Measurements from ENCODE around the gene MPDU1. TPM values are rescaled to one million over a fixed set of nuclear protein-coding genes. Genes with fewer than 3 reads are reported as not detected.

MPDU1 gene
- total RNA-seq, 2 experiments from 2014 or later, result 21.3 to 34.5 TPM

DNA sequence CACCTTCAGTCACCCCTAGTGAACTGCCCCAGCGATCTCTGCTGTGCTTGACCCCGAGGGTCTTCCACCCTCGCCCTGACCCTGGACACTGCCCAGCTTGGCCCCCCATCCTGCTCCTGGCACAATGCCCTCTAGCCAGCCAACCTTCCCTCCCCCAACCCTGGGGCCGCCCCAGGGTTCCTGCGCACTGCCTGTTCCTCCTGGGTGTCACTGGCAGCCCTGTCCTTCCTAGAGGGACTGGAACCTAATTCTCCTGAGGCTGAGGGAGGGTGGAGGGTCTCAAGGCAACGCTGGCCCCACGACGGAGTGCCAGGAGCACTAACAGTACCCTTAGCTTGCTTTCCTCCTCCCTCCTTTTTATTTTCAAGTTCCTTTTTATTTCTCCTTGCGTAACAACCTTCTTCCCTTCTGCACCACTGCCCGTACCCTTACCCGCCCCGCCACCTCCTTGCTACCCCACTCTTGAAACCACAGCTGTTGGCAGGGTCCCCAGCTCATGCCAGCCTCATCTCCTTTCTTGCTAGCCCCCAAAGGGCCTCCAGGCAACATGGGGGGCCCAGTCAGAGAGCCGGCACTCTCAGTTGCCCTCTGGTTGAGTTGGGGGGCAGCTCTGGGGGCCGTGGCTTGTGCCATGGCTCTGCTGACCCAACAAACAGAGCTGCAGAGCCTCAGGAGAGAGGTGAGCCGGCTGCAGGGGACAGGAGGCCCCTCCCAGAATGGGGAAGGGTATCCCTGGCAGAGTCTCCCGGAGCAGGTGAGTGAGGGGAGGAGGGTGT is 24.9 kb upstream of the MPDU1 start, which contains the start of gene TNFSF13:
Gene TNFSF13, plus strand, starts transcription at position 207 of the 776 bp plus-strand sequence. Its CDS starts 290 bp downstream, at position 497.
- Histone ChIP-seq H3K36me3 (ENCODE audit: insufficient read depth, low read length) (peaks cover 6% of the 10 kb centered on the region; the same call in 1 of the 2 replicates), H3K79me2 (ENCODE audit: insufficient read depth, low read depth, low read length) (peaks cover 19% of the 10 kb centered on the region; the same call in 1 of the 2 replicates), H3K9me3 (ENCODE audit: low read length) (no peaks in the 10 kb centered on the region), H3K9me2 (ENCODE audit: insufficient read depth, low read length) (no peaks in the 10 kb centered on the region), H3K27ac (ENCODE audit: low read depth, low read length, poor library complexity, severe bottlenecking) (no peak within 1 kb of the TSS), H3K4me3 (ENCODE audit: low read depth, low read length, poor library complexity, severe bottlenecking) (no peak within 1 kb of the TSS), H3K4me2 (ENCODE audit: low read length) (peak within 1 kb of the TSS; percentile 74), H4K20me1 (ENCODE audit: insufficient read depth, low read length) (no peaks in the 10 kb centered on the region), H2AFZ (ENCODE audit: low read length) (peak within 1 kb of the TSS; percentile 12; the same call in 1 of the 2 replicates), H3K4me1 (ENCODE audit: insufficient read depth, low read length, poor library complexity, severe bottlenecking) (peaks cover 40% of the 10 kb centered on the region)
- no TSS peak for BruUV-seq (replicated peaks)
- no peak for DNase-seq (ENCODE audit: low spot score)
- POLR2A ChIA-PET, result interaction anchor here (0.7 to 0.9 kb wide), 2 partner anchors 33 to 189 kb away, joined by 3 read pairs; no protein-coding TSS in a partner anchor
- TF ChIP-seq, protein P1, sequence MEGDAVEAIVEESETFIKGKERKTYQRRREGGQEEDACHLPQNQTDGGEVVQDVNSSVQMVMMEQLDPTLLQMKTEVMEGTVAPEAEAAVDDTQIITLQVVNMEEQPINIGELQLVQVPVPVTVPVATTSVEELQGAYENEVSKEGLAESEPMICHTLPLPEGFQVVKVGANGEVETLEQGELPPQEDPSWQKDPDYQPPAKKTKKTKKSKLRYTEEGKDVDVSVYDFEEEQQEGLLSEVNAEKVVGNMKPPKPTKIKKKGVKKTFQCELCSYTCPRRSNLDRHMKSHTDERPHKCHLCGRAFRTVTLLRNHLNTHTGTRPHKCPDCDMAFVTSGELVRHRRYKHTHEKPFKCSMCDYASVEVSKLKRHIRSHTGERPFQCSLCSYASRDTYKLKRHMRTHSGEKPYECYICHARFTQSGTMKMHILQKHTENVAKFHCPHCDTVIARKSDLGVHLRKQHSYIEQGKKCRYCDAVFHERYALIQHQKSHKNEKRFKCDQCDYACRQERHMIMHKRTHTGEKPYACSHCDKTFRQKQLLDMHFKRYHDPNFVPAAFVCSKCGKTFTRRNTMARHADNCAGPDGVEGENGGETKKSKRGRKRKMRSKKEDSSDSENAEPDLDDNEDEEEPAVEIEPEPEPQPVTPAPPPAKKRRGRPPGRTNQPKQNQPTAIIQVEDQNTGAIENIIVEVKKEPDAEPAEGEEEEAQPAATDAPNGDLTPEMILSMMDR (conservative IDR thresholded peaks at IDR 0.05; ENCODE audit: low read length), result no peak
- TF ChIP-seq EZH2phosphoT487 (IDR thresholded peaks at IDR 0.05; ENCODE audit: borderline replicate concordance, low read depth, low read length), result no peak
- intact Hi-C loops (cut with micrococcal nuclease; ENCODE audit: unreplicated experiment), result no loop called here
- CTCF ChIA-PET (ENCODE audit: unreplicated experiment), result no interaction called here

DNA sequence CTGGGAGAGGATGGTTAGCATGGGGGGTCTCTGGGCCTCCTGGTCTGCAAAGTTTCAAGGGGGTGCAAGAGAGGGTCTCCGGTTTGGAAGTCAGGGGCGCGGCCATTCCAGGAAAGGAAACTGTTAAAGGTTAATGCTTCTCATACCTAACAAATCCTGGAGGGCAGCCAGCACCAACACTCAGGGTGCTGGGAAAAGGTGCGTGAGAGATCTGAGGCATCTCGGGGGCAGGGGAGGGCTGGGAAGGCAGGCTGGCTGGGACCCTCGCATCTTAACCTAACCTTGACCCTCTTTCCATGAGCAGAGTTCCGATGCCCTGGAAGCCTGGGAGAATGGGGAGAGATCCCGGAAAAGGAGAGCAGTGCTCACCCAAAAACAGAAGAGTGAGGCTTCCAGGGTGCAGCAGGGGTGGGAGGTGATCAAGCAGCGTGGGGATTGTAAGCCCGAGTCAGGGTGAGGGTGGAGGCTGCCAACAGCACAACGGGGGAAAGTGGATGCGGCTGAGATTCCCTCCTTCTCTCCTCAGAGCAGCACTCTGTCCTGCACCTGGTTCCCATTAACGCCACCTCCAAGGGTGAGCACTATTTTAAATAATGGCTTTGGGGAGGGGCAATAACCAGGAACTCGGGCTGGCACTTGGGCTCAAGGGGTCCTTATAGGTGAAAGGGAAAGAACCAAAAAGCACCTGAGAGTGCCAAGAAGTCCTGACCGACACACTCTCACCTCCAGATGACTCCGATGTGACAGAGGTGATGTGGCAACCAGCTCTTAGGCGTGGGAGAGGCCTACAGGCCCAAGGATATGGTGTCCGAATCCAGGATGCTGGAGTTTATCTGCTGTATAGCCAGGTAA is 24.1 kb upstream of the MPDU1 start:
- CTCF ChIA-PET (ENCODE audit: unreplicated experiment), result interaction anchor here (0.5 to 2.3 kb wide), 5 partner anchors 45 to 222 kb away, joined by 3 to 18 read pairs (median 3); no protein-coding TSS in a partner anchor
- POLR2A ChIA-PET, result interaction anchor here (1.0 to 1.5 kb wide), 4 partner anchors 12 to 125 kb away, joined by 3 to 9 read pairs (median 3); partner anchors contain the start of genes TMEM102 and TNFSF12
- no peak for DNase-seq (ENCODE audit: low spot score)
- Histone ChIP-seq H3K9me2 (ENCODE audit: insufficient read depth, low read length) (no peaks in the 10 kb centered on the region), H3K79me2 (ENCODE audit: insufficient read depth, low read depth, low read length) (peaks cover 25% of the 10 kb centered on the region; the same call in 1 of the 2 replicates), H3K4me1 (ENCODE audit: insufficient read depth, low read length, poor library complexity, severe bottlenecking) (peaks cover 47% of the 10 kb centered on the region), H3K36me3 (ENCODE audit: insufficient read depth, low read length) (peaks cover 14% of the 10 kb centered on the region; the same call in 1 of the 2 replicates), H3K27ac (ENCODE audit: low read depth, low read length, poor library complexity, severe bottlenecking) (no peak overlapping the region), H3K4me3 (ENCODE audit: low read depth, low read length, poor library complexity, severe bottlenecking) (no peak overlapping the region), H3K4me2 (ENCODE audit: low read length) (peak overlapping the region; percentile 74), H2AFZ (ENCODE audit: low read length) (no peak overlapping the region), H4K20me1 (ENCODE audit: insufficient read depth, low read length) (no peaks in the 10 kb centered on the region), H3K9me3 (ENCODE audit: low read length) (no peaks in the 10 kb centered on the region)
- BruUV-seq (replicated peaks), result no TSS peak
- no peak for TF ChIP-seq EZH2phosphoT487 (IDR thresholded peaks at IDR 0.05; ENCODE audit: borderline replicate concordance, low read depth, low read length)
- TF ChIP-seq, protein P1 (conservative IDR thresholded peaks at IDR 0.05; ENCODE audit: low read length), result no peak
- intact Hi-C loops (cut with micrococcal nuclease; ENCODE audit: unreplicated experiment), result loop anchor here (2.0 kb wide), 1 partner anchor 75 kb away; the partner anchor contains the start of gene POLR2A
